Activated CD4-positive, alpha-beta memory T cell treated with anti-CD3 and anti-CD28 coated beads for 36 hours (primary cell): ENCODE results near the gene SH2D7. TPM values are rescaled to one million over a fixed set of nuclear protein-coding genes. Genes with fewer than 3 reads are reported as not detected.

Experiments
- CTCF ChIA-PET: fragments of 350-600 bp; sonication (Branson Sonifier 250); formaldehyde crosslinking; loops from one replicate; lab custom pipeline; 2021; ENCODE audit warnings: antibody characterized with exemption, inconsistent platforms; lab: Charles Lee
- POLR2A ChIA-PET: fragments of 350-600 bp; sonication (Branson Sonifier 250); formaldehyde crosslinking; loops from one replicate; lab custom pipeline; 2021; ENCODE audit warnings: antibody characterized with exemption; lab: Charles Lee
- DNase-seq: peaks from one replicate; pipeline ENCODE4 v3.0.0-alpha.2; 2020
- H3K27ac Mint-ChIP-seq: one replicate; pipeline ENCODE4 v1.8.0; 2021; ENCODE audit warnings: mixed read lengths
- H3K27me3 Mint-ChIP-seq: one replicate; pipeline ENCODE4 v1.8.0; 2021; ENCODE audit warnings: mixed read lengths
- H3K36me3 Mint-ChIP-seq: one replicate; pipeline ENCODE4 v1.8.0; 2021; ENCODE audit warnings: mixed read lengths
- H3K4me1 Mint-ChIP-seq: one replicate; pipeline ENCODE4 v1.8.0; 2021; ENCODE audit warnings: low read depth, mixed read lengths
- H3K4me3 Mint-ChIP-seq: one replicate; pipeline ENCODE4 v1.8.0; 2021; ENCODE audit warnings: mild to moderate bottlenecking, mixed read lengths
- H3K9me3 Mint-ChIP-seq: one replicate; pipeline ENCODE4 v1.8.0; 2021; ENCODE audit warnings: mixed read lengths
- intact Hi-C: fragments of 100-400 bp; cut with micrococcal nuclease; formaldehyde crosslinking; loops from one replicate; pipeline ENCODE4 v1.15.1; 2023
- total RNA-seq, 2 experiments: library from RNA; stranded (reverse); gene quantifications; one replicate each; pipeline ENCODE4 v1.2.3, GENCODE V29; 2021

The SH2D7 gene
- total RNA-seq, 2 experiments from 2014 or later = not detected

DNA sequence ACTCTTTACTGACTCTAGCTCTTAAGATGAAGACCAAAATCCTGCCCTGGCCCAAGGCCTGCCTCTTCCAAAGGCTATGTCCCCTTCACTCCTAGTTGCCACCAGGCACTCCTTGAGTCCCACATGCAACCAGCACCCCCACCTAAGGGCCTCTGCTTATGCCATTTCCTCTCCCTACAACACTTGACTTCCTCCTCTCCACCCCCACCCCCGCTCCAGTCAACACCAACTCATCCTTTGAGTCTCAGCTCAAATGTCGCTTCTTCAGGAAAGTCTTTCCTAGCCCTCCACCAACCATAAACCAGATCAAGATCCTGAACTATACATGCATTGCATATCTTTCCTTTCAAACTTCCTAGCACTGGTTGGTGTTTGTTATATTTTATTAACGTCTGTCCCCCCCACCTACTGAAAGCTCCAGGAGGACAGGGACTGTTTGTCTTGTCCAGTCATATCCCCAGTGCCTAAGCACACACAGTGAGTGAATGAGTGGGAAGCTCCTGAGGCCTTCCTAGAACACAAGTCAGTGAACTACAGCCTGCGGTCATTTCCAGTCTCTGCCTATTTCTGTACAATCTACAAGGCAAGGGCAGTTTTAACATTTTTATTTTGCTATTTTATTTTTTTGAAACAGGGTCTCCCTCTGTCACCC, 22.2 kb upstream of the SH2D7 start:
- DNase-seq = peak; percentile 73
- Mint-ChIP-seq H3K4me1 (peaks cover 36% of the 10 kb centered on the region), H3K27me3 (no peaks in the 10 kb centered on the region), H3K9me3 (no peaks in the 10 kb centered on the region), H3K4me3 (peak overlapping the region; percentile 70), H3K27ac (no peak overlapping the region), H3K36me3 (peaks cover 8% of the 10 kb centered on the region)
- intact Hi-C loops = no loop called here
- ChIA-PET CTCF (interaction anchor here (0.7 to 4.6 kb wide), 11 partner anchors 15 to 111 kb away, joined by 3 to 40 read pairs (median 4); no protein-coding TSS in a partner anchor), POLR2A (interaction anchor here (1.1 to 5.4 kb wide), 5 partner anchors 11 to 38 kb away, joined by 3 to 47 read pairs (median 13); no protein-coding TSS in a partner anchor)

DNA sequence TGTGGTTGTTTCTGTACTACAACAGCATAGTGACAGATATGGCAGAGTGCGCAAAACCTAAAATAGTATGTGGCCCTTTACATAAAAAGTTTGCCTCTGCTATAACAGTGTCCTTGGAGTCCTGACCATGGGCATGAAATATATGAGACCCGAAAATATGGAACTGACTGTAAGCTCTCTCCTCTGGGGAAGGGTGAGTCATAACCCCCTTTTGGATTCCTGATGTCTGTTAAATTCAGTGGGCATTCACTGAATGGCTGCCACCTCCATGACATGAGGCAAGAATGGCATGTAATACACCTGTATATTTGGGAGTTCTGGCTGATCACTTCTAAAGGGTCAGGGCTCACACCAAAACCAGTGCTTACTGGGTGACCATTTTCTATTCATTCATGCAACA, 21.0 kb upstream of the SH2D7 start:
- DNase-seq = no peak
- Mint-ChIP-seq H3K4me1 (peaks cover 46% of the 10 kb centered on the region), H3K27ac (peak overlapping the region; percentile 59), H3K4me3 (no peak overlapping the region), H3K9me3 (no peaks in the 10 kb centered on the region), H3K27me3 (no peaks in the 10 kb centered on the region), H3K36me3 (peaks cover 8% of the 10 kb centered on the region)
- ChIA-PET POLR2A (interaction anchor here (1.5 to 5.4 kb wide), 3 partner anchors 12 to 36 kb away, joined by 4 to 47 read pairs (median 39); no protein-coding TSS in a partner anchor), CTCF (interaction anchor here (4.0 to 4.6 kb wide), 2 partner anchors 37 kb away, joined by 15 to 26 read pairs; no protein-coding TSS in a partner anchor)
- intact Hi-C loops = no loop called here

DNA sequence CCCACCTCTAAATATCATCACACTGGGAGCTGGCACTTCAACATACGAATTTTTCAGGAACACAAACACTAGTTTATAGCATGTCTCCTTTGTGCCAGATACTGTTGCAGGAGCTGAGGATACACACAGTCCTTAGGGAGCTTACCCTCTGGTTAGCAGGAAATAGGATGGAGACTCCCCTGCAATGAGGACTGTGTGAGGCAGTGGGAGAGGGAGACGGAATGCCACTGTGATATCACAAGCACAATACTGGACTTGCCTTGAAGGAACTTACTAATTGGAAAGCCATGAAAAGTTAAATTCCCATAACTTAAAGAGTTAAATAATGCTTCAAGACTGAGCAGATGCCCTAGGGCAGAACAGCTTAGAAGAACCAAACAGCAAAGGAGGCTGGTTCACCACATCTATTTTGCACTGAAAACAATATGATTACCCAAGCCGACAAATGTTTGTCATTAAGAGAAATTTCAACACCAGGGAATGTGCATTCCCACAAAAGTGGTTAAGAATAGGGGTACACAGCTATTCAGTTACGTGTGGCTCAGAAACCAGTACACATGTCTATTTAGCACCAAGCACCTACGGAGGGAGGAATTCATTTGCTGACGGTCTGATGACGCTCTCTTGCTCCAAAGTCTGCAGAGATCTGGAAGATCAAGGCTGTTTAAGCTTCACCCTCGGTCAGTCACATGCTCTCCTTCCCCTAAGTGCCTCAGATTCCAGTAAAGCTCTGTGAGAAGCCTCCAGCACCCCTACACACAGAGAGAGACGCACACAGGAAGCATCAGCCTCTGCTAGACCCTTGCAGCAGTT, 20.1 kb upstream of the SH2D7 start:
- Mint-ChIP-seq H3K27me3 (no peaks in the 10 kb centered on the region), H3K27ac (peak overlapping the region; percentile 79), H3K36me3 (peaks cover 8% of the 10 kb centered on the region), H3K9me3 (no peaks in the 10 kb centered on the region), H3K4me3 (peak overlapping the region; percentile 35), H3K4me1 (peaks cover 46% of the 10 kb centered on the region)
- ChIA-PET CTCF (interaction anchor here (0.7 to 4.6 kb wide), 7 partner anchors 10 to 113 kb away, joined by 3 to 26 read pairs (median 4); no protein-coding TSS in a partner anchor), POLR2A (interaction anchor here (1.0 kb wide), 1 partner anchor 18 kb away, joined by 3 read pairs; no protein-coding TSS in a partner anchor)
- no peak for DNase-seq
- intact Hi-C loops = no loop called here

DNA sequence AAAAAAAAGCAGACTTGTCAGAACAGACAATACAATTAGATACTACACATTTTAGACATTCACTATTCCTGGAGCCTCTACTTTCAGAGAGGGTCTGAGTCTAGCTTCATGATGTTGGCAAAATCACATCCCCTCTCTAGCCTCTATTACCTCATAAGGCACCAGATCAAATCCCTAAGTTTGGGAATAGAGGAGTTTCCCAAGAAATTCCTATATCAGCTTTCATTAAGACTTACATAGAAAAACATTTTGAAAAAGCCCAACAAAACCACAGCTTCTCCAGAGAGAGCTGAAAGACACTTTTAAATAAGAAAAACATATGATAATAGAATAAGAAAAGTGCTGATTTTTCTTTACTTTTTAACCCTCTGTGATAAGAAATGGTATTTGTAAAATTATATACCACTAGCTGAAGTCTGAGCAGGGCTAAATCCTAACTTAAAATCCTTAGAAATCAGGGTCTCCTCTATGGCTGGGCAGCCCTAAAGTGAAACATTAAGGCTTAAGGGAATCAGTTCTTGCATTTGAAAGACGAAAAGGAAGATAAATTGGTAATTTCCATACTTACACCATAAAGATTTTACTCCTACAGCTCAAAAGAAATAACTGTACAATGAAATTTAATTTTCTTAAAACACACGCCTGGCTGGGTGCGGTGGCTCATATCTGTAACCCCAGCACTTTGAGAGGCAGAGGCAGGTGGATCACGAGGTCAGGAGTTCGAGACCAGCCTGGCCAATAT, 19.1 kb upstream of the SH2D7 start:
- peak overlapping the region; percentile 35 for H3K4me3 Mint-ChIP-seq
- intact Hi-C loops = no loop called here

DNA sequence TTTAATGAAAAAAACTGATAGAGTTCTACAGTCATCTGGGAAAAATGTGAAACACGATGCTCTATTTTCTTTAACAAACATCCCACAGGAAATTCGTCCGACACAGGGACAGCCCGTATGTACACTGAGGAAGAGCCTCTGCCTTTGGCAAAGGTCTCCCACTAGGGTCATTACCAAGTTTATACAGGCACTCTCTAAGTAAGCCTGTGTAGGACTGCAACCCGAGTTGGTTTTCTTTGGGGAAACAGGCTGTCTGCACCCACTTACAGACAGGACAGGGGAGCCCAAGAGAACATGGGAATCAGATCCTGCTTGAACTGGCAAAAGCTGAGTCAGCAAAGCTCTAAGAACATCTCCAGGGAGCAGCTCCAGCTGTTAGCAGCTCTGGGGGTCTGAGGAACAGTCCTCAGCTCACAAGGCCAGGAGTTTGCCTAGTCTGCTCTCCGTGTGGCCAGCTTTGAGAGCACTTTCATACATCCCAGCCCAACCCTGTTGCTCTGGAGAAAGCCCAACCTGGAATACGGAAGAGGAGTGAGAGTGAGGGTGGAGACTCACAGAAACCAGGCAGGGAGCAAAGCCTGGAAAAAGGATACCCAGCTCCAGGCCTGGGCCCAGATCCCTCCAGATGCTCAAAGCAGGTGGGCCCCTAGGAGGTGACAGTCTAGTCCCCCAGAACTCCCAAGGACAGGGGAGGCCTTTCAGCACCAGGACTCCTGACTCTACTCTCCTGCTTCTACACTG, 16.7 kb upstream of the SH2D7 start:
- POLR2A ChIA-PET = interaction anchor here (0.9 to 1.9 kb wide), 2 partner anchors 8 to 41 kb away, joined by 4 to 9 read pairs; no protein-coding TSS in a partner anchor
- CTCF ChIA-PET = interaction anchor here (0.6 to 2.8 kb wide), 8 partner anchors 13 to 41 kb away, joined by 3 to 19 read pairs (median 4); no protein-coding TSS in a partner anchor
- peak overlapping the region; percentile 74 for H3K27ac Mint-ChIP-seq
- no peaks in the 10 kb centered on the region for H3K27me3 Mint-ChIP-seq
- peak overlapping the region; percentile 91 for H3K4me3 Mint-ChIP-seq
- intact Hi-C loops = loop anchor here (2.0 kb wide), 1 partner anchor 29 kb away; no protein-coding TSS in a partner anchor
- peaks cover 62% of the 10 kb centered on the region for H3K4me1 Mint-ChIP-seq
- no peaks in the 10 kb centered on the region for H3K9me3 Mint-ChIP-seq
- no peak for DNase-seq
- peaks cover 8% of the 10 kb centered on the region for H3K36me3 Mint-ChIP-seq

More for the DNA sequence above, 19.1 kb upstream of the SH2D7 start:
- Mint-ChIP-seq H3K27me3 (no peaks in the 10 kb centered on the region), H3K4me1 (peaks cover 51% of the 10 kb centered on the region), H3K27ac (peak overlapping the region; percentile 79), H3K36me3 (peaks cover 8% of the 10 kb centered on the region), H3K9me3 (no peaks in the 10 kb centered on the region)
- DNase-seq = no peak
- ChIA-PET CTCF (interaction anchor here (0.7 to 4.0 kb wide), 6 partner anchors 11 to 39 kb away, joined by 3 to 15 read pairs (median 4); no protein-coding TSS in a partner anchor), POLR2A (interaction anchor here (0.6 to 1.0 kb wide), 2 partner anchors 19 to 94 kb away, joined by 3 read pairs; no protein-coding TSS in a partner anchor)

DNA sequence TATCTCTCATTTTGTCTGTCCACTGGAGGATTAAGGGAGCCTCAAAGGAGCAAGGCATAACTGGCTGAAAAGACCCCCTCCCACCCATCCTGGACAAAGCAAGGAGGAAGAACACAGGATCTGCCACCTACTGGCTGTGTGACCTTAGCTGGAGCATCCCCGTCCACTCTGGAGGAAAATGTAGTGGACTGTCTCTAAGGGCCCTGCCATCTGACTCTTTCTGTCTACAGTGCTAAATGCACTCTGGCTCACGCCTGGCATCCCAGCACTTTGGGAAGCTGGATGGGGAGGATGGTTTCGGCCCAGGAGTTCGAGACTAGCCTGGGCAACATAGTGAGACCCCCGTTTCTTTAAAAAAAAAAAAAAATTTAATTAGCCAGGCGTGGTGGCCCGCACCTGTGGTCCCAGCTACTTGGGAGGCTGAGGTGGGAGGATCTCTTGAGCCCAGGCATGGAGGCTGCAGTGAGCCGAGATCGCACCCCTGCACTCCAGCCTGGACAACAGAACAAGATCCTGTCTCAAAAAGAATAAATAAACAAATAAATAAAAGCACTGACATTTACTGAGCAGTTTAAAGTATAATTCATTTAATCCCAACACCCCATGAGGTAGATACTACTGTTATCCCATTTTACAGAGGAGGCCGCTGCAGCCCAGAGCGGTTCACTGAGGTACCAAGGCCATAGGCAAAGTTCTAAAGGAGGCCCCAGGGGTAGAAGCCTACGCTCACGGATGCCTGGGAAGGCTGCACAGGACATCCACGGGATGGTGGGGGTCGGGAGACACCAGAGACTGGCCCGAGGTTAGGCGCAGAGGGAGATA, 15.9 kb upstream of the SH2D7 start:
- peak overlapping the region; percentile 82 for H3K27ac Mint-ChIP-seq
- POLR2A ChIA-PET = interaction anchor here (0.9 to 1.9 kb wide), 2 partner anchors 9 to 42 kb away, joined by 4 to 9 read pairs; no protein-coding TSS in a partner anchor
- intact Hi-C loops = loop anchor here (1.0 to 2.0 kb wide), 2 partner anchors 28 to 42 kb away; no protein-coding TSS in a partner anchor
- H3K27me3 Mint-ChIP-seq = no peaks in the 10 kb centered on the region
- DNase-seq = no peak
- CTCF ChIA-PET = interaction anchor here (0.6 to 2.8 kb wide), 7 partner anchors 19 to 166 kb away, joined by 3 to 19 read pairs (median 4); no protein-coding TSS in a partner anchor
- peaks cover 7% of the 10 kb centered on the region for H3K36me3 Mint-ChIP-seq
- no peaks in the 10 kb centered on the region for H3K9me3 Mint-ChIP-seq
- peak overlapping the region; percentile 91 for H3K4me3 Mint-ChIP-seq
- H3K4me1 Mint-ChIP-seq = peaks cover 58% of the 10 kb centered on the region

DNA sequence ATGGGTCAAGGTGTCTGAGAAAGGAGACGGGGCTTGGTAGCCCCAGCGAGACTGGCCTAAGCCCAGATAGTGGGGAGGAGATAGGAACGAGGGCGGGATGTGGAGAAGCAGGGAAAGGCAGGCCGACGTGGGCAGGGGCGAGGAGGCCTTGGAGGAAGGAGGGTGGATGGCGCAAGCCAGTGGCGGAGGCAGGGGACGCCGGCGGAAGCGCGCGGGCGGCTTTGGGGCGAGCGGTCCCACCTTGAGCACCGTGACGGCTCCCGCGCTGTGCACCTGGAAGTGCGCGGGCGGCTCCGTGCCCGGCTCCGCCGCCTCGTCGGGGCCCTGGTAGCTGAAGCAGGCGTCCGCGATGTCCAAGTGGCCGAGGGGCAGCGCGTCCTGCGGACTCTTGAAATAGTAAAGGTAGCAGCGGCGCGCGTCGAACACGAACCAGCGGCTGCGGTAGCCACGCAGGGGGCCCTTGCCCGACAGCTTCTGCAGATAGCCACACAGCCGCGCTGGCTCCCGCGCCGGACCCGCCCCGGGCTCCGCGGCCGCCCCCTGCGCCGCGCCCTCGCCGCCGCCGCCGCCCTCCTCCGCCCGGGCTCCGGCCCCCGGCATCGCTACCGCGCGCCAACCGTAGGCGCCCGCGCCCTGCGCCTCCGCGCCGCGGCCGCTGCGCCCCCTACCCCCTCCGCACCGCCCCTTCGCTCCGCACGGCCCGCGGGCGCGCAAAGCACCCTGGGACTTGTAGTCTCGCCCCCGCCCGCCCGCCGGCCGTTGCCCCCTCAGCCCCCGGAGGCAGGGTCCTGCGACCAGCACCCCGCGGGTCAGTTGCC, 15.1 kb upstream of the SH2D7 start, which contains the start of gene TBC1D2B:
TBC1D2B (minus strand) TSS at position 659 of the 818 bp plus-strand sequence; CDS start at position 600, 59 bp downstream.
- peak within 1 kb of the TSS; percentile 91 for H3K4me3 Mint-ChIP-seq
- intact Hi-C loops = loop anchor here (1.0 to 2.0 kb wide), 2 partner anchors 28 to 43 kb away; no protein-coding TSS in a partner anchor
- peaks cover 6% of the 10 kb centered on the region for H3K36me3 Mint-ChIP-seq
- H3K27me3 Mint-ChIP-seq = no peaks in the 10 kb centered on the region
- H3K4me1 Mint-ChIP-seq = peaks cover 51% of the 10 kb centered on the region
- peak; percentile 79 for DNase-seq
- peak within 1 kb of the TSS; percentile 82 for H3K27ac Mint-ChIP-seq
- POLR2A ChIA-PET = interaction anchor here (0.8 kb wide), 1 partner anchor 27 kb away, joined by 3 read pairs; no protein-coding TSS in a partner anchor
- H3K9me3 Mint-ChIP-seq = no peaks in the 10 kb centered on the region
- CTCF ChIA-PET = interaction anchor here (1.0 to 1.2 kb wide), 4 partner anchors 28 to 167 kb away, joined by 3 to 6 read pairs (median 4); no protein-coding TSS in a partner anchor

DNA sequence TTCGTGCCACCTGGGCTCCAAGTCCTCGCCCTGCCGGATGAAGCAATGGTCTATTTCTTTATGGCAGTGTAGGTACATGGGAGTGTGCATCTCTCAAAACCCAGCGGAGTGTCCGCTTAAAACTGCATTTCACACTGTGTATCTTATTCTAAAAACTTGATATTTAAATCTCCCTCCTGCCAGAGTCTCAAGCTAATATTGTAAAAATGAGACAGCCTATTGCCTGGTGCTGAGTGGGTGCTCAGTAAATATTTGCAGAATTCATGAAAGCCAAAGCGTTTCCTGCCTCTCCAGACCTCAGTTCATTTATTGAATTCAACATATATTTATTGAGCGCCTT, 14.5 kb upstream of the SH2D7 start:
- H3K36me3 Mint-ChIP-seq = peaks cover 6% of the 10 kb centered on the region
- H3K27me3 Mint-ChIP-seq = no peaks in the 10 kb centered on the region
- ChIA-PET POLR2A (interaction anchor here (0.8 kb wide), 1 partner anchor 28 kb away, joined by 3 read pairs; no protein-coding TSS in a partner anchor), CTCF (interaction anchor here (1.0 to 1.7 kb wide), 5 partner anchors 27 to 168 kb away, joined by 3 to 6 read pairs (median 4); no protein-coding TSS in a partner anchor)
- H3K9me3 Mint-ChIP-seq = no peaks in the 10 kb centered on the region
- H3K27ac Mint-ChIP-seq = peak overlapping the region; percentile 80
- intact Hi-C loops = loop anchor here (1.0 to 2.0 kb wide), 2 partner anchors 27 to 44 kb away; no protein-coding TSS in a partner anchor
- no peak for DNase-seq
- peak overlapping the region; percentile 82 for H3K4me3 Mint-ChIP-seq
- H3K4me1 Mint-ChIP-seq = peaks cover 49% of the 10 kb centered on the region
